HCT116 (cell line): ENCODE results near the gene DOP1A. TPM values are rescaled to one million over a fixed set of nuclear protein-coding genes. Genes with fewer than 3 reads are reported as not detected.

Experiments
- ATAC-seq: fragments of 200-7000 bp; cut with Tn5 transposase; 2 replicates; pipeline ENCODE4 v1.9.1; 2020; ENCODE audit warnings: mild to moderate bottlenecking, moderate library complexity
- BruUV-seq: library from RNA; stranded (reverse); fragments of 400-500 nt; replicated peaks from 2 replicates; lab custom pipeline; 2021; lab: Mats Ljungman, UMichigan
- CTCF ChIA-PET: fragments of 300-600 bp; sonication (Branson Sonifier 250); formaldehyde crosslinking; loops from one replicate; lab custom pipeline; 2021; ENCODE audit warnings: antibody characterized with exemption; lab: Charles Lee
- POLR2A ChIA-PET: fragments of 300-600, 350-600 bp; sonication (Branson Sonifier 250); formaldehyde crosslinking; loops from one replicate; lab custom pipeline; 2021; ENCODE audit warnings: antibody characterized with exemption; lab: Charles Lee
- RAD21 ChIA-PET, 2 experiments: fragments of 300-600 bp; sonication (Branson Sonifier 250); formaldehyde crosslinking; loops; one replicate each; lab custom pipeline; 2023; ENCODE audit warnings: low total read pairs in 2 of 2; ENCODE audit not compliant: uncharacterized antibody in 2 of 2, unreplicated experiment in 2 of 2, low non-redundant PET in 1 of 2; lab: Charles Lee
- DNase-seq: peaks from one replicate; pipeline ENCODE4 v3.0.0-alpha.2; 2010; ENCODE audit warnings: low read depth, low spot score
- H2AFZ ChIP-seq: fragments of 200-600 bp; shearing (Covaris generic), sonication (generic); 2 replicates; pipeline ENCODE4 v1.6.1; 2017; ENCODE audit warnings: low read depth, mixed run types, mixed read lengths, antibody characterized with exemption, low read length; ENCODE audit not compliant: poor library complexity, severe bottlenecking
- H3K27ac ChIP-seq: 2 replicates; pipeline ENCODE4 v1.5.1; 2012; ENCODE audit warnings: low read depth, low read length
- H3K27me3 ChIP-seq: fragments of 200-600 bp; sonication (generic); 2 replicates; pipeline ENCODE4 v1.6.1; 2016; ENCODE audit warnings: mixed run types, low read length, mixed read lengths; ENCODE audit not compliant: insufficient read depth
- H3K36me3 ChIP-seq, 2 experiments: fragments of 200-500 bp in 1 of 2; fragments of 200-600 bp in 1 of 2; sonication (Bioruptor generic) in 1 of 2; sonication (generic) in 1 of 2; 2 replicates each; pipeline versions ENCODE4 v1.5.1 to v1.6.1; 2014 to 2016; ENCODE audit warnings: low read length in 2 of 2, inconsistent platforms in 1 of 2, mixed read lengths in 1 of 2, mixed run types in 1 of 2; ENCODE audit not compliant: insufficient read depth in 2 of 2, control insufficient read depth in 1 of 2
- H3K4me1 ChIP-seq, 2 experiments: fragments of 200-600 bp in 1 of 2; sonication (generic) in 1 of 2; 2 replicates each; pipeline versions ENCODE4 v1.5.1 to v1.6.1; 2012 to 2017; ENCODE audit warnings: low read length in 2 of 2, inconsistent platforms in 1 of 2, mild to moderate bottlenecking in 1 of 2, mixed read lengths in 1 of 2, mixed run types in 1 of 2, moderate library complexity in 1 of 2; ENCODE audit not compliant: insufficient read depth in 2 of 2, control insufficient read depth in 1 of 2
- H3K4me2 ChIP-seq: fragments of 200-600 bp; sonication (generic); 2 replicates; pipeline ENCODE4 v1.6.1; 2017; ENCODE audit warnings: mixed run types, low read length, mixed read lengths
- H3K4me3 ChIP-seq, 2 experiments: fragments of 200-600 bp in 1 of 2; sonication (generic) in 1 of 2; replicated peaks in 1 of 2; 2 replicates each; pipeline ENCODE4 v1.5.1; 2011 to 2016; ENCODE audit warnings: low read length in 2 of 2, control low read depth in 1 of 2, low read depth in 1 of 2, mild to moderate bottlenecking in 1 of 2, mixed read lengths in 1 of 2, mixed run types in 1 of 2
- H3K79me2 ChIP-seq: fragments of 200-600 bp; sonication (generic); 2 replicates; pipeline ENCODE4 v1.6.1; 2017; ENCODE audit warnings: mild to moderate bottlenecking, mixed run types, low read length, moderate library complexity, mixed read lengths; ENCODE audit not compliant: insufficient read depth
- H3K9ac ChIP-seq: fragments of 200-600 bp; sonication (generic); 2 replicates; pipeline ENCODE4 v1.6.1; 2016; ENCODE audit warnings: low read length, mixed read lengths
- H3K9me2 ChIP-seq: fragments of 200-600 bp; sonication (generic), shearing (Covaris generic); 2 replicates; pipeline ENCODE4 v1.6.1; 2017; ENCODE audit warnings: mixed run types, mild to moderate bottlenecking, moderate library complexity; ENCODE audit not compliant: insufficient read depth
- H3K9me3 ChIP-seq, 2 experiments: fragments of 200-500 bp in 1 of 2; fragments of 200-600 bp in 1 of 2; sonication (Bioruptor generic) in 1 of 2; sonication (generic) in 1 of 2; 2 replicates each; pipeline ENCODE4 v1.6.1; 2014 to 2017; ENCODE audit warnings: low read length in 2 of 2, mixed read lengths in 2 of 2, inconsistent platforms in 1 of 2, low read depth in 1 of 2, mild to moderate bottlenecking in 1 of 2, mixed run types in 1 of 2, moderate library complexity in 1 of 2; ENCODE audit not compliant: control insufficient read depth in 1 of 2, insufficient read depth in 1 of 2
- H4K20me1 ChIP-seq: fragments of 200-600 bp; sonication (generic), shearing (Covaris generic); 2 replicates; pipeline ENCODE4 v1.6.1; 2017; ENCODE audit warnings: mixed run types, mild to moderate bottlenecking, moderate library complexity; ENCODE audit not compliant: insufficient read depth
- CBX3 ChIP-seq: IDR thresholded peaks from 2 replicates; pipeline ENCODE4 v1.6.1; 2012; ENCODE audit warnings: low read depth
- CEBPB ChIP-seq: IDR thresholded peaks from 2 replicates; pipeline ENCODE4 v1.6.1; 2012; ENCODE audit warnings: low read depth
- EGR1 ChIP-seq: IDR thresholded peaks from 2 replicates; pipeline ENCODE4 v1.6.1; 2012; ENCODE audit warnings: low read depth
- ELF1 ChIP-seq: IDR thresholded peaks from 2 replicates; pipeline ENCODE4 v1.6.1; 2012; ENCODE audit warnings: low read depth, borderline replicate concordance
- EZH2 ChIP-seq: fragments of 200-600 bp; sonication (generic); IDR thresholded peaks from 2 replicates; pipeline ENCODE4 v1.6.1; 2017; ENCODE audit warnings: antibody characterized with exemption, mixed run types
- EZH2phosphoT487 ChIP-seq: fragments of 200-600 bp; IDR thresholded peaks from 2 replicates; pipeline ENCODE4 v1.6.1; 2018; ENCODE audit warnings: antibody characterized with exemption, borderline replicate concordance
- JUND ChIP-seq: IDR thresholded peaks from 2 replicates; pipeline ENCODE4 v1.6.1; 2012
- SRF ChIP-seq: IDR thresholded peaks from 2 replicates; pipeline ENCODE4 v1.6.1; 2012; ENCODE audit warnings: low read depth
- TCF7L2 ChIP-seq: IDR thresholded peaks from 2 replicates; pipeline ENCODE4 v1.7.0; 2011; ENCODE audit warnings: borderline replicate concordance, inconsistent platforms; ENCODE audit not compliant: insufficient read depth, insufficient read length; ENCODE audit errors: extremely low read depth
- YY1 ChIP-seq: IDR thresholded peaks from 2 replicates; pipeline ENCODE4 v1.6.1; 2011; ENCODE audit warnings: low read length, low read depth, moderate library complexity, mild to moderate bottlenecking; ENCODE audit not compliant: insufficient replicate concordance; ENCODE audit errors: extremely low read depth
- ZBTB33 ChIP-seq: IDR thresholded peaks from 2 replicates; pipeline ENCODE4 v1.6.1; 2011; ENCODE audit warnings: mild to moderate bottlenecking, low read length, moderate library complexity; ENCODE audit not compliant: insufficient replicate concordance; ENCODE audit errors: extremely low read depth
- ZNF274 ChIP-seq: fragments of 200-500 bp; sonication (Bioruptor generic); IDR thresholded peaks from 2 replicates; pipeline ENCODE4 v1.6.1; 2014; ENCODE audit warnings: mild to moderate bottlenecking, low read depth, low read length, inconsistent platforms
- intact Hi-C: fragments of 100-400 bp; cut with micrococcal nuclease; formaldehyde crosslinking; loops from 2 replicates; pipeline ENCODE4 v1.10.0; 2022
- total RNA-seq: library from RNA; stranded (reverse); gene quantifications from one replicate; pipeline ENCODE4 v1.2.1, GENCODE V29; 2021; ENCODE audit not compliant: unreplicated experiment
- TF ChIP-seq, protein P1 (sequence below): IDR thresholded peaks from 2 replicates; pipeline ENCODE4 v1.6.1; 2012; ENCODE audit warnings: low read depth

Gene DOP1A
- total RNA-seq, 1 experiment from 2014 or later = 7.1 TPM

DNA sequence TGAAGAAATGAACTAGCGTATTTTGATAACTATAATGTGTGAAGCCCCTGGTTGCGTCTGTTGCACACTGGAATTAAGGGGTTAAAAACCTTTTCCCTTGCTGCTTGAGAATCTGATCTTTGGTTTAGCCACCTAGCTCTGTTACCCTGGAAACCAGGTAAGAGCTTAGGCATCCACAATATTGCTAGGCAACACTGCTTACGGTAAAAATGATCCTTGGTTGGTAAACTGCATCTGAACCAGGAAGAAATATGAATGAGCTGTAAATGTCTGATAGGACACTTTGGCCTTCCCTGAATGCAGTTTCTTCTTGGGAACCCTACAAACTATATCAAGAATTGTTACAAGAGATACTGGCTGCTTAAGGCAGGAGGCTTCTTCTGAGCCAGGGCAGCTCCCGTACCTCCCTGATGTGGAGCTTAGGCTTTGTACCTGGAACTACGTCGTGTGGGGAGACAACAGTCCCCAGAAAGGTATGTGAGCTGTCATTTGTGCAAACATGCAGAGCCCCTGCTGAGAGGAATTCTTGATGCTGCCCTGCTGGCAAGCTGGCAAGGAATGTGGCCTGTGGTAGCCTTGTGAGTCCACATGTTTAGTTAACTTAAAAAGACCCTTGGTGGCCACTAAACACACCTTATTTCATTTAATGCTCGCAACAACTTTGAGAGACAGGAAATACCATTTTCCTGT, 20.3 kb upstream of the DOP1A start:
- H4K20me1 ChIP-seq = no peaks in the 10 kb centered on the region
- no peak for TF ChIP-seq JUND
- TF ChIP-seq ELF1 = no peak
- TF ChIP-seq CBX3 = no peak
- TF ChIP-seq EZH2phosphoT487 = no peak
- TF ChIP-seq YY1 = no peak
- no peak for TF ChIP-seq SRF
- TF ChIP-seq ZNF274 = no peak
- TF ChIP-seq EGR1 = no peak
- TF ChIP-seq, all 23 proteins: peak for 0
- Histone ChIP-seq H3K27ac (no peak overlapping the region), H3K4me1 (no peaks in the 10 kb centered on the region; a peak in 1 of 4 replicates), H3K79me2 (peaks cover 3% of the 10 kb centered on the region; the same call in 1 of the 2 replicates), H3K27me3 (no peaks in the 10 kb centered on the region), H2AFZ (no peak overlapping the region), H3K9ac (no peak overlapping the region), H3K9me3 (no peaks in the 10 kb centered on the region), H3K4me3 (no peak overlapping the region), H3K36me3 (peaks cover 0 to 7% of the 10 kb centered on the region in 2 experiments; a peak in 2 of 4 replicates), H3K9me2 (no peaks in the 10 kb centered on the region), H3K4me2 (no peak overlapping the region)
- no peak for DNase-seq
- no peak for ATAC-seq
- no TSS peak for BruUV-seq
- RAD21 ChIA-PET = no interaction called here
- POLR2A ChIA-PET = no interaction called here
- CTCF ChIA-PET = interaction anchor here (0.9 kb wide), 1 partner anchor 20 kb away, joined by 4 read pairs; the partner anchor contains the start of gene DOP1A
- intact Hi-C loops = no loop called here

DNA sequence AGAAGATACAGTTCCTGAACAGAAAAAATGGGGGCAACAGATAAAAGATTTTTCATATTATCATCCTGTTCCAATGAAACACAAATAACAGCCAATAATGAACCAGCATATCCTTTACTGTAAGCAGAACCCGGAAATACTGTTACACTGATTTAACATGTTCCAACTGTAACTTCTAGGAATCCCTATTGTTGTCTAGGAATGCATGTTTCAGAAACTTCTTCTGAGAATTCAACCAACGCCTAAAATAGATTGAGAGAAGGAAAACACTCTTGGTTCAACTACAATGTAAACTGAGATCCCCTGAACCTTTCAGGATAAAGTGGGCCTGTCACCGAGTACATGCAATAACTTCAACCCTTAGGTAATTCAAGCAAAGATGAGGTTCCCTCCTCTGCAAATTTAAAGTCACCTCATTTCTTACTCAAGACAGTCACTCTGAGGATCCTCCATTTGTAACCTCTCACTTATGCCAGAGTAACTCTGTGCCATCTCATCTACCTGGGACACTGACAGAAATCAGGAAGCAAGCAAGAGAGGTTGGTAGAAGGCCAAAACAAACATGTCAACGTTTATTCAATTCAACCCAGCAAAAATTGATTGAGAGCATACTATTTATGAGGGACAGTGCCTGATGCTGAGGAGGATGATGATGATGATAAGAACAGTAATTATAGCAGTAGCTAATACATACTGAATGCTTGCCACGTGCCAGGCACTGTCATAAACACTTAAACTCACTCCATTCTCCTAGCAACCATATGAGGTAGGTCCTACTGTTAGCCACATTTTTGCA, 15.9 kb upstream of the DOP1A start:
- ChIA-PET CTCF (no interaction called here), POLR2A (no interaction called here), RAD21 (no interaction called here)
- no peak for ATAC-seq
- intact Hi-C loops = no loop called here
- no peak overlapping the region for H3K9ac ChIP-seq
- H2AFZ ChIP-seq = no peak overlapping the region
- peaks cover 5 to 12% of the 10 kb centered on the region in 2 experiments; a peak in 2 of 4 replicates for H3K36me3 ChIP-seq
- H3K27me3 ChIP-seq = no peaks in the 10 kb centered on the region
- no peaks in the 10 kb centered on the region for H3K9me2 ChIP-seq
- H3K27ac ChIP-seq = no peak overlapping the region
- H3K79me2 ChIP-seq = peaks cover 3% of the 10 kb centered on the region; the same call in 1 of the 2 replicates
- H3K4me2 ChIP-seq = no peak overlapping the region
- H3K4me1 ChIP-seq = no peaks in the 10 kb centered on the region; a peak in 1 of 4 replicates
- H3K9me3 ChIP-seq = no peaks in the 10 kb centered on the region
- no peaks in the 10 kb centered on the region for H4K20me1 ChIP-seq
- BruUV-seq = no TSS peak
- DNase-seq = no peak
- H3K4me3 ChIP-seq = no peak overlapping the region
- TF ChIP-seq TCF7L2 (no peak), CBX3 (no peak), CEBPB (no peak), EZH2 (no peak), ZBTB33 (no peak)
- TF ChIP-seq, protein P1, sequence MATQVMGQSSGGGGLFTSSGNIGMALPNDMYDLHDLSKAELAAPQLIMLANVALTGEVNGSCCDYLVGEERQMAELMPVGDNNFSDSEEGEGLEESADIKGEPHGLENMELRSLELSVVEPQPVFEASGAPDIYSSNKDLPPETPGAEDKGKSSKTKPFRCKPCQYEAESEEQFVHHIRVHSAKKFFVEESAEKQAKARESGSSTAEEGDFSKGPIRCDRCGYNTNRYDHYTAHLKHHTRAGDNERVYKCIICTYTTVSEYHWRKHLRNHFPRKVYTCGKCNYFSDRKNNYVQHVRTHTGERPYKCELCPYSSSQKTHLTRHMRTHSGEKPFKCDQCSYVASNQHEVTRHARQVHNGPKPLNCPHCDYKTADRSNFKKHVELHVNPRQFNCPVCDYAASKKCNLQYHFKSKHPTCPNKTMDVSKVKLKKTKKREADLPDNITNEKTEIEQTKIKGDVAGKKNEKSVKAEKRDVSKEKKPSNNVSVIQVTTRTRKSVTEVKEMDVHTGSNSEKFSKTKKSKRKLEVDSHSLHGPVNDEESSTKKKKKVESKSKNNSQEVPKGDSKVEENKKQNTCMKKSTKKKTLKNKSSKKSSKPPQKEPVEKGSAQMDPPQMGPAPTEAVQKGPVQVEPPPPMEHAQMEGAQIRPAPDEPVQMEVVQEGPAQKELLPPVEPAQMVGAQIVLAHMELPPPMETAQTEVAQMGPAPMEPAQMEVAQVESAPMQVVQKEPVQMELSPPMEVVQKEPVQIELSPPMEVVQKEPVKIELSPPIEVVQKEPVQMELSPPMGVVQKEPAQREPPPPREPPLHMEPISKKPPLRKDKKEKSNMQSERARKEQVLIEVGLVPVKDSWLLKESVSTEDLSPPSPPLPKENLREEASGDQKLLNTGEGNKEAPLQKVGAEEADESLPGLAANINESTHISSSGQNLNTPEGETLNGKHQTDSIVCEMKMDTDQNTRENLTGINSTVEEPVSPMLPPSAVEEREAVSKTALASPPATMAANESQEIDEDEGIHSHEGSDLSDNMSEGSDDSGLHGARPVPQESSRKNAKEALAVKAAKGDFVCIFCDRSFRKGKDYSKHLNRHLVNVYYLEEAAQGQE = no peak
